Spleen (tissue), 11 donors: ENCODE measurements around the gene ACOX3. TPM values are rescaled to one million over a fixed set of nuclear protein-coding genes. Genes with fewer than 3 reads are reported as not detected.

Experiments used
- DNase-seq: peaks from one replicate; pipeline ENCODE4 v3.0.0-alpha.2; 2020
- H3K27ac ChIP-seq, 8 donors: fragments of 200-600 bp; sonication (generic) in 7 of 8; 1 replicate in 4 of 8; 2 replicates in 4 of 8; pipeline versions ENCODE4 v1.5.0 to v1.8.0; 2016 to 2021; ENCODE audit warnings: inconsistent platforms in 4 of 8, mild to moderate bottlenecking in 4 of 8, moderate library complexity in 1 of 8
- H3K27me3 ChIP-seq, 7 donors: fragments of 200-600 bp; sonication (generic) in 6 of 7; replicated peaks in 1 of 7; 1 replicate in 4 of 7; 2 replicates in 3 of 7; pipeline versions ENCODE4 v1.5.0 to v1.8.0; 2016 to 2021; ENCODE audit warnings: inconsistent platforms in 3 of 7, mild to moderate bottlenecking in 1 of 7
- H3K36me3 ChIP-seq, 6 donors: fragments of 200-600 bp; sonication (generic) in 5 of 6; 1 replicate in 4 of 6; 2 replicates in 2 of 6; pipeline versions ENCODE4 v1.5.0 to v1.8.0; 2016 to 2021; ENCODE audit warnings: inconsistent platforms in 2 of 6
- H3K4me1 ChIP-seq, 6 donors: fragments of 200-600 bp; sonication (generic) in 5 of 6; 1 replicate in 3 of 6; 2 replicates in 3 of 6; pipeline versions ENCODE4 v1.5.0 to v1.8.0; 2016 to 2021; ENCODE audit warnings: inconsistent platforms in 3 of 6
- H3K4me3 ChIP-seq, 8 donors: fragments of 200-600 bp; sonication (generic) in 7 of 8; 1 replicate in 4 of 8; 2 replicates in 4 of 8; pipeline versions ENCODE4 v1.5.0 to v1.8.0; 2016 to 2021; ENCODE audit warnings: inconsistent platforms in 4 of 8, mild to moderate bottlenecking in 4 of 8, moderate library complexity in 2 of 8
- H3K9me3 ChIP-seq, 8 donors: fragments of 200-600 bp; sonication (generic) in 7 of 8; 1 replicate in 4 of 8; 2 replicates in 4 of 8; pipeline versions ENCODE4 v1.5.0 to v1.8.0; 2016 to 2021; ENCODE audit warnings: inconsistent platforms in 4 of 8
- CTCF ChIP-seq, 11 experiments: fragments of 200-600 bp in 7 of 11; fragments of 450-650 bp in 4 of 11; sonication (generic) in 4 of 11; IDR thresholded peaks in 8 of 11; conservative IDR thresholded peaks in 3 of 11; 1 replicate in 7 of 11; 2 replicates in 4 of 11; pipeline versions ENCODE4 v1.4.0 to v1.8.0; 2016 to 2021; ENCODE audit warnings: antibody characterized with exemption in 11 of 11, inconsistent platforms in 4 of 11, mild to moderate bottlenecking in 1 of 11
- POLR2A ChIP-seq, 3 donors: fragments of 450-650 bp; IDR thresholded peaks; one replicate each; pipeline ENCODE4 v1.5.1; 2017; ENCODE audit warnings: antibody characterized with exemption in 3 of 3, mild to moderate bottlenecking in 1 of 3
- POLR2AphosphoS5 ChIP-seq, 3 donors: sonication (generic); formaldehyde crosslinking; IDR thresholded peaks; one replicate each; pipeline ENCODE4 v1.5.1; 2017; ENCODE audit warnings: antibody characterized with exemption in 3 of 3
- WGBS, 5 donors: extraction: QIAGEN DNeasy Blood & Tissue Kit in 3 of 5; methylation state at CpG; one replicate each; pipeline versions ENCODE4 v1.1.5 to v1.1.7; 2013 to 2018; 5-methylcytosine and 5-hydroxymethylcytosine counted together
- intact Hi-C: fragments of 100-400 bp; cut with DNase I; formaldehyde crosslinking; loops from one replicate; pipeline ENCODE4 v1.15.0; 2023; ENCODE audit warnings: low total_unique reads
- polyA plus RNA-seq, 3 donors: library from polyadenylated mRNA; stranded (reverse); fragments of 200-250 nt; gene quantifications; one replicate each; pipeline ENCODE4 v1.2.1, GENCODE V29; 2013
- total RNA-seq, 7 donors: library from RNA; depleted of rRNA in 3 of 7; stranded (reverse); fragments of >200 nt in 3 of 7; fragmentation: NEBNext Ultra II Directional in 4 of 7; extraction: Animal tissue kit (Norgen Biotek cat#: 25700) in 4 of 7; gene quantifications; one replicate each; pipeline versions ENCODE4 v1.1.0 to v1.2.1, GENCODE V29; 2016 to 2021
- donor health status: healthy with polysubstance abuse.
- donor health status: DM: no; HTN: no; CAD: no; lungs with moderate emphysema.
- donor health status: DM: no; HTN: no; CAD: no.
- donor health status: Bipolar disorder and iron deficiency.
- donor health status: healthy.
- donor health status: DM: no; HTN: no; CAD: no.
- donor health status: DM: yes; HTN: yes; CAD: no.

Gene ACOX3
- total and polyA plus RNA-seq, 10 donors: 11.3 to 26.5 (median 19.7) TPM

- WGBS, 5 donors: 96 to 99% (median 98%) methylated on average over 6 of the region's 6 CpGs
- H3K4me1 ChIP-seq: no peaks in the 10 kb centered on the region
These were observed 20.6 kb upstream of the ACOX3 start for GRCh38 chr4:8461086-8461485.

GRCh38 chr4:8459867-8460445, 19.4 kb upstream of the ACOX3 start:
- no peak for DNase-seq
- WGBS, 5 donors: 86 to 97% (median 94%) methylated on average over 7 to 8 of the region's 8 CpGs
- no peak overlapping the region for H3K4me3 ChIP-seq
- H3K36me3 ChIP-seq: peaks cover 1 to 100% (median 70%) of the 10 kb centered on the region in 6 donors
- TF ChIP-seq POLR2A (IDR thresholded peaks at IDR 0.05): no peak
- TF ChIP-seq CTCF (IDR thresholded peaks at IDR 0.05 in 8 of 11, conservative IDR thresholded peaks at IDR 0.05 in 3 of 11): no peak
- no peak for TF ChIP-seq POLR2AphosphoS5 (IDR thresholded peaks at IDR 0.05)
- no peaks in the 10 kb centered on the region for H3K4me1 ChIP-seq
- no peaks in the 10 kb centered on the region for H3K9me3 ChIP-seq
- no peaks in the 10 kb centered on the region for H3K27me3 ChIP-seq
- no peak overlapping the region for H3K27ac ChIP-seq
- intact Hi-C loops: no loop called here

More at GRCh38 chr4:8461086-8461485, 20.6 kb upstream of the ACOX3 start:
- intact Hi-C loops: no loop called here
- Histone ChIP-seq H3K9me3 (no peaks in the 10 kb centered on the region), H3K27me3 (no peaks in the 10 kb centered on the region), H3K27ac (no peak overlapping the region), H3K36me3 (peaks cover 0 to 100% (median 70%) of the 10 kb centered on the region in 6 donors), H3K4me3 (no peak overlapping the region)
- no peak for DNase-seq
- TF ChIP-seq CTCF (IDR thresholded peaks at IDR 0.05 in 8 of 11, conservative IDR thresholded peaks at IDR 0.05 in 3 of 11) (no peak), POLR2A (IDR thresholded peaks at IDR 0.05) (no peak), POLR2AphosphoS5 (IDR thresholded peaks at IDR 0.05) (no peak)

GRCh38 chr4:8457646-8458252, 17.2 kb upstream of the ACOX3 start:
- no peaks in the 10 kb centered on the region for H3K4me1 ChIP-seq
- no peaks in the 10 kb centered on the region for H3K27me3 ChIP-seq
- H3K4me3 ChIP-seq: no peak overlapping the region
- 85 to 89% (median 87%) methylated on average over 9 of the region's 9 CpGs for WGBS, 5 donors
- DNase-seq: no peak
- peaks cover 5 to 100% (median 78%) of the 10 kb centered on the region in 6 donors for H3K36me3 ChIP-seq
- H3K9me3 ChIP-seq: no peaks in the 10 kb centered on the region
- H3K27ac ChIP-seq: no peak overlapping the region
- TF ChIP-seq POLR2AphosphoS5 (IDR thresholded peaks at IDR 0.05) (no peak), CTCF (IDR thresholded peaks at IDR 0.05 in 8 of 11, conservative IDR thresholded peaks at IDR 0.05 in 3 of 11) (no peak), POLR2A (IDR thresholded peaks at IDR 0.05) (no peak)
- intact Hi-C loops: no loop called here

- intact Hi-C loops: no loop called here
- Histone ChIP-seq H3K4me3 (no peak overlapping the region), H3K4me1 (no peaks in the 10 kb centered on the region), H3K27ac (no peak overlapping the region), H3K9me3 (no peaks in the 10 kb centered on the region), H3K27me3 (no peaks in the 10 kb centered on the region), H3K36me3 (peaks cover 5 to 100% (median 86%) of the 10 kb centered on the region in 6 donors)
- no peak for TF ChIP-seq CTCF (IDR thresholded peaks at IDR 0.05 in 8 of 11, conservative IDR thresholded peaks at IDR 0.05 in 3 of 11)
- WGBS, 5 donors: 87 to 97% (median 95%) methylated on average over 3 of the region's 3 CpGs
- DNase-seq: no peak
These were observed 13.4 kb upstream of the ACOX3 start for GRCh38 chr4:8453957-8454356.
